ENCODE measurements around the gene PRDX5.

Gene PRDX5

DNA sequence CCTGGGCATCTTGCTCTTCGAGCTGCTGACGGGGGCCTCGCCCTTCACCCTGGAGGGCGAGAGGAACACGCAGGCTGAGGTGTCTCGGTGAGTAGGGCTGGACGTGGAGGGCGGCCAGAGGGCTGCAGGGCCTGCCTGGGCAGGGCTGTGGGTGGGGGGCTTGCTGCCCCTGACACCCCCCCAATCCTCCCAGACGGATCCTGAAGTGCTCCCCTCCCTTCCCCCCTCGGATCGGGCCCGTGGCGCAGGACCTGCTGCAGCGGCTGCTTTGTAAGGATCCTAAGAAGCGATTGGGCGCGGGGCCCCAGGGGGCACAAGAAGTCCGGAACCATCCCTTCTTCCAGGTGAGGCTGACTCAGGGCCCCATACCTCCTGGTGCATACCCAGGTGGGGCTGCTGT is 43.7 kb downstream of the PRDX5 start:
- H3K27me3 Mint-ChIP-seq, result no peaks in the 10 kb centered on the region
- H3K36me3 Mint-ChIP-seq (ENCODE audit: insufficient read depth), result peaks cover 34% of the 10 kb centered on the region
- ATAC-seq (replicated peaks; ENCODE audit: extremely low read depth, poor library complexity, severe bottlenecking), result no peak
- no peaks in the 10 kb centered on the region for H3K9me3 Mint-ChIP-seq
- H3K4me1 Mint-ChIP-seq, result peaks cover 26% of the 10 kb centered on the region
- H3K4me3 Mint-ChIP-seq, result no peak overlapping the region
- no peak overlapping the region for H3K27ac Mint-ChIP-seq (ENCODE audit: low read depth)
- no peak for DNase-seq (ENCODE audit: low spot score in 2 of 2)

GRCh38 chr11:64362339-64362738 is 44.4 kb downstream of the PRDX5 start:
- H3K27ac Mint-ChIP-seq (ENCODE audit: low read depth), result no peak overlapping the region
- H3K36me3 Mint-ChIP-seq (ENCODE audit: insufficient read depth), result peaks cover 39% of the 10 kb centered on the region
- H3K4me1 Mint-ChIP-seq, result peaks cover 24% of the 10 kb centered on the region
- DNase-seq (ENCODE audit: low spot score in 2 of 2) (no peak), ATAC-seq (replicated peaks; ENCODE audit: extremely low read depth, poor library complexity, severe bottlenecking) (no peak)
- H3K4me3 Mint-ChIP-seq, result no peak overlapping the region
- no peaks in the 10 kb centered on the region for H3K27me3 Mint-ChIP-seq
- H3K9me3 Mint-ChIP-seq, result no peaks in the 10 kb centered on the region

DNA sequence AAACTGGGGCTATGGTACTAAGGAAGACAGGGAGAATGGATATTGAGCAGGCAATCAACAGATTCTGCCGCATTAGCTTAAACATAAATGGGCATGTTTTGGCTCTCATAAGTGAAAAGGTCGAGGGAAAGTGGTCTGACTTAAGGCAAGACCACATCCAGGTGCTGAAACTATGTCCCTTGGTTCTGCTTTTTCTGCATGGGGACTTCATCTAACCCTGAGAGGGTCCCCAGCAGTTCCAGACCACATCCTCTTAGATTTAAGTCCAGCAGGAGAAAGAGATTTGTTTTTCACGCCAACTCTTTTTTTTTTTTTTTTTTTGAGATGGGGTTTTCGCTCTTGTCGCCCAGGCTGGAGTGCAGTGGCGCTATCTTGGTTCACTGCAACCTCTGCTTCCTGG is 46.5 kb downstream of the PRDX5 start:
- DNase-seq (ENCODE audit: low spot score in 2 of 2), result no peak
- no peak overlapping the region for H3K27ac Mint-ChIP-seq (ENCODE audit: low read depth)
- peaks cover 12% of the 10 kb centered on the region for H3K4me1 Mint-ChIP-seq
- H3K27me3 Mint-ChIP-seq, result no peaks in the 10 kb centered on the region
- no peak overlapping the region for H3K4me3 Mint-ChIP-seq
- no peaks in the 10 kb centered on the region for H3K9me3 Mint-ChIP-seq
- peaks cover 41% of the 10 kb centered on the region for H3K36me3 Mint-ChIP-seq (ENCODE audit: insufficient read depth)
- no peak for ATAC-seq (replicated peaks; ENCODE audit: extremely low read depth, poor library complexity, severe bottlenecking)

DNA sequence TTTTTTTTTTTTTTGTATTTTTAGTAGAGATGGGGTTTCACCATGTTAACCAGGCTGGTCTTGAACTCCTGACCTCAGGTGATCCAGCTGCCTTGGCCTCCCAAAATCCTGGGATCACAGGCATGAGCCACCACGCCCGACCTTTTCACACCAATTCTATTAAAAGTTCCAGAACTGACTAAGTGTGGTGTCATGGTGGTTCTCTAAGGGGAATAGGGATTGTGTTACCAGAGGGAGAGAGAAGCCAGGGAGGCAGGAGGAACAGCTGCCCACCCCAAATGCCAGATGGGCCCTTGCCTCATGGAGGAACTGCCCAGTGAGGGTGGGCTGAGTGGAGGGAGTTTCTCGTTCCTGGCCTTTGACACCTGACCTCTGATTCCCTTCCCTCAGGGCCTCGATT is 47.0 kb downstream of the PRDX5 start:
- ATAC-seq (replicated peaks; ENCODE audit: extremely low read depth, poor library complexity, severe bottlenecking), result no peak
- Mint-ChIP-seq H3K36me3 (ENCODE audit: insufficient read depth) (peaks cover 40% of the 10 kb centered on the region), H3K27me3 (no peaks in the 10 kb centered on the region), H3K9me3 (no peaks in the 10 kb centered on the region), H3K4me1 (peaks cover 7% of the 10 kb centered on the region), H3K4me3 (no peak overlapping the region), H3K27ac (ENCODE audit: low read depth) (no peak overlapping the region)
- no peak for DNase-seq (ENCODE audit: low spot score in 2 of 2)

- DNase-seq (ENCODE audit: low spot score in 2 of 2) (no peak), ATAC-seq (replicated peaks; ENCODE audit: extremely low read depth, poor library complexity, severe bottlenecking) (no peak)
- Mint-ChIP-seq H3K9me3 (no peaks in the 10 kb centered on the region), H3K4me1 (no peaks in the 10 kb centered on the region), H3K27me3 (no peaks in the 10 kb centered on the region), H3K36me3 (ENCODE audit: insufficient read depth) (peaks cover 43% of the 10 kb centered on the region), H3K4me3 (no peak overlapping the region), H3K27ac (ENCODE audit: low read depth) (peak overlapping the region; percentile 82)
Observed at GRCh38 chr11:64366751-64367150, 48.8 kb downstream of the PRDX5 start.

GRCh38 chr11:64367931-64368672 is 50.2 kb downstream of the PRDX5 start:
- H3K36me3 Mint-ChIP-seq (ENCODE audit: insufficient read depth), result peaks cover 41% of the 10 kb centered on the region
- H3K9me3 Mint-ChIP-seq, result no peaks in the 10 kb centered on the region
- H3K4me3 Mint-ChIP-seq, result no peak overlapping the region
- no peak for DNase-seq (ENCODE audit: low spot score in 2 of 2)
- H3K4me1 Mint-ChIP-seq, result no peaks in the 10 kb centered on the region
- ATAC-seq (replicated peaks; ENCODE audit: extremely low read depth, poor library complexity, severe bottlenecking), result no peak
- no peak overlapping the region for H3K27ac Mint-ChIP-seq (ENCODE audit: low read depth)
- no peaks in the 10 kb centered on the region for H3K27me3 Mint-ChIP-seq

- no peaks in the 10 kb centered on the region for H3K4me1 Mint-ChIP-seq
- no peaks in the 10 kb centered on the region for H3K9me3 Mint-ChIP-seq
- no peak overlapping the region for H3K4me3 Mint-ChIP-seq
- no peak overlapping the region for H3K27ac Mint-ChIP-seq (ENCODE audit: low read depth)
- no peaks in the 10 kb centered on the region for H3K27me3 Mint-ChIP-seq
- peaks cover 37% of the 10 kb centered on the region for H3K36me3 Mint-ChIP-seq (ENCODE audit: insufficient read depth)
- DNase-seq (ENCODE audit: low spot score in 2 of 2) (no peak), ATAC-seq (replicated peaks; ENCODE audit: extremely low read depth, poor library complexity, severe bottlenecking) (no peak)
Observed at GRCh38 chr11:64368673-64369074, 50.8 kb downstream of the PRDX5 start.

DNA sequence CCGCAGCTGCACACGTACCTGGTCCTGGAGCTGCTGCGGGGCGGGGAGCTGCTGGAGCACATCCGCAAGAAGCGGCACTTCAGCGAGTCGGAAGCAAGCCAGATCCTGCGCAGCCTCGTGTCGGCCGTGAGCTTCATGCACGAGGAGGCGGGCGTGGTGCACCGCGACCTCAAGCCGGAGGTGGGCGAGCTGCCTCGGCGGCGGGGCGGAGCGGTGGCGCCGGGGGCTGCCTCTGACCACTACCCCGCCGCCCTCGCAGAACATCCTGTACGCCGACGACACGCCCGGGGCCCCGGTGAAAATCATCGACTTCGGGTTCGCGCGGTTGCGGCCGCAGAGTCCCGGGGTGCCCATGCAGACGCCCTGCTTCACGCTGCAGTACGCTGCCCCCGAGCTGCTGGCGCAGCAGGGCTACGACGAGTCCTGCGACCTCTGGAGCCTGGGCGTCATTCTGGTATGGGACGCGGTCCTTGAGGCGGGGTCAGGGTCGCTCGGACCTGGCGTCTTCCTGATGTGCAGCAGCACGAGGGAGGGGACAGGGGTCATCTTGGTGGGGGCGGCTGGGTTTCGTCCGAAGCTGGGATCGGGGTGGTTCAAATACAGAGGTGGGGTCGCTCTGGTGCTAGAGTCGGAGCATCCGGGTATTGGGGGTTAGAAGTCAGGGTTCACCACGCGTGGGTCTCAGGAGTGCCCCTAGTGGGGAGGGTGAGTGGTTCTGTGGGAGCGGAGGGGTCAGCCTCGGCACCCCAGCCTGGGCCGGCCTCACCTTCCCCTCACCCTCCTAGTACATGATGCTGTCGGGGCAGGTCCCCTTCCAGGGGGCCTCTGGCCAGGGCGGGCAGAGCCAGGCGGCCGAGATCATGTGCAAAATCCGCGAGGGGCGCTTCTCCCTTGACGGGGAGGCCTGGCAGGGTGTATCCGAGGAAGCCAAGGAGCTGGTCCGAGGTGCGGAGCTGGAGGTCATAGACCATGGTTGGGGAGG is 51.8 kb downstream of the PRDX5 start:
- no peak for DNase-seq (ENCODE audit: low spot score in 2 of 2)
- Mint-ChIP-seq H3K9me3 (no peaks in the 10 kb centered on the region), H3K4me3 (no peak overlapping the region), H3K27me3 (no peaks in the 10 kb centered on the region), H3K27ac (ENCODE audit: low read depth) (no peak overlapping the region), H3K4me1 (no peaks in the 10 kb centered on the region), H3K36me3 (ENCODE audit: insufficient read depth) (peaks cover 33% of the 10 kb centered on the region)
- no peak for ATAC-seq (replicated peaks; ENCODE audit: extremely low read depth, poor library complexity, severe bottlenecking)

DNA sequence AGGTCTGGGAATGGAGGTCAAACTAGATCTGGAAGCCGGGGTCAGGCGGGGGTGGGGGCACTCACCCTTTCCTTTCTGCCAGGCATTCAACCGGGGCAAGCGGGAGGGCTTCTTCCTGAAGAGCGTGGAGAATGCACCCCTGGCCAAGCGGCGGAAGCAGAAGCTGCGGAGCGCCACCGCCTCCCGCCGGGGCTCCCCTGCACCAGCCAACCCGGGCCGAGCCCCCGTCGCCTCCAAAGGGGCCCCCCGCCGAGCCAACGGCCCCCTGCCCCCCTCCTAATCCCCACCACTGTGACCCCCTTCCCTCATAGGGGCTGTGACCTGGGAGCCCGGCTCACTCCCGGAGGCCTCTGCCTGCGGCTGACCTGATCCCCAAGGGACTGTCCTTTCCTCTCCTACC is 53.3 kb downstream of the PRDX5 start:
- ATAC-seq (replicated peaks; ENCODE audit: extremely low read depth, poor library complexity, severe bottlenecking) (no peak), DNase-seq (ENCODE audit: low spot score in 2 of 2) (no peak)
- Mint-ChIP-seq H3K36me3 (ENCODE audit: insufficient read depth) (peaks cover 22% of the 10 kb centered on the region), H3K27me3 (no peaks in the 10 kb centered on the region), H3K4me3 (no peak overlapping the region), H3K9me3 (no peaks in the 10 kb centered on the region), H3K27ac (ENCODE audit: low read depth) (no peak overlapping the region), H3K4me1 (no peaks in the 10 kb centered on the region)

All from central memory CD8-positive, alpha-beta T cell (primary cell).